ENCODE results near the gene P2RY11. TPM values are rescaled to one million over a fixed set of nuclear protein-coding genes. Genes with fewer than 3 reads are reported as not detected.

P2RY11 gene
- total RNA-seq, 2 experiments from 2014 or later, result 68.6 to 68.9 TPM

GRCh38 chr19:10146142-10146541 is 34.6 kb downstream of the P2RY11 start:
- POLR2A ChIA-PET, result no interaction called here
- CTCF ChIA-PET, result no interaction called here

- ChIA-PET POLR2A (no interaction called here), CTCF (no interaction called here)
These were observed 37.9 kb downstream of the P2RY11 start for GRCh38 chr19:10149427-10149826.

GRCh38 chr19:10151521-10151920 is 40.0 kb downstream of the P2RY11 start:
- CTCF ChIA-PET, result no interaction called here
- POLR2A ChIA-PET, result no interaction called here

GRCh38 chr19:10152100-10152499 is 40.6 kb downstream of the P2RY11 start:
- POLR2A ChIA-PET, result no interaction called here
- CTCF ChIA-PET, result interaction anchor here (0.8 kb wide), 1 partner anchor 9 kb away, joined by 3 read pairs; no protein-coding TSS in a partner anchor

GRCh38 chr19:10155839-10156238 is 44.3 kb downstream of the P2RY11 start:
- ChIA-PET CTCF (no interaction called here), POLR2A (no interaction called here)

GRCh38 chr19:10158071-10158470 is 46.6 kb downstream of the P2RY11 start:
- ChIA-PET CTCF (interaction anchor here (0.6 to 1.5 kb wide), 3 partner anchors 11 to 65 kb away, joined by 3 read pairs; no protein-coding TSS in a partner anchor), POLR2A (no interaction called here)

- ChIA-PET CTCF (interaction anchor here (0.6 to 1.5 kb wide), 2 partner anchors 10 to 64 kb away, joined by 3 read pairs; no protein-coding TSS in a partner anchor), POLR2A (no interaction called here)
These were observed 47.0 kb downstream of the P2RY11 start for GRCh38 chr19:10158485-10158884.

- ChIA-PET POLR2A (no interaction called here), CTCF (no interaction called here)
These were observed 48.1 kb downstream of the P2RY11 start for GRCh38 chr19:10159610-10160009.

- POLR2A ChIA-PET, result interaction anchor here (0.6 kb wide), 1 partner anchor 184 kb away, joined by 9 read pairs; no protein-coding TSS in a partner anchor
These were observed 52.0 kb downstream of the P2RY11 start for GRCh38 chr19:10163536-10163935.

More at GRCh38 chr19:10163536-10163935, 52.0 kb downstream of the P2RY11 start:
- CTCF ChIA-PET, result interaction anchor here (1.3 to 1.7 kb wide), 2 partner anchors 21 kb away, joined by 3 to 6 read pairs; no protein-coding TSS in a partner anchor

Other genes starting within 250 kb of the P2RY11 start
- gene OLFM2, start 175.2 kb upstream of the P2RY11 start, total RNA-seq, result under 1 TPM in 1 of 2 experiments, not detected in 1; 0.27 TPM
- gene COL5A3, start 101.2 kb upstream of the P2RY11 start, total RNA-seq, result under 1 TPM; 0.50 to 0.63 TPM
- gene RDH8, start 98.2 kb upstream of the P2RY11 start, total RNA-seq, result not detected
- 10 to 100 TPM; 41.9 to 44.1 TPM for gene SHFL, start 25.4 kb upstream of the P2RY11 start, total RNA-seq
- 10 to 100 TPM; 10.2 to 11.5 TPM for gene ANGPTL6, start 9.0 kb upstream of the P2RY11 start, total RNA-seq
- 100 to 1,000 TPM; 294 to 298 TPM for gene PPAN, start 5.3 kb upstream of the P2RY11 start, total RNA-seq
- gene EIF3G, start 8.2 kb downstream of the P2RY11 start, total RNA-seq, result 100 to 1,000 TPM; 311 to 312 TPM
- gene DNMT1, start 83.3 kb downstream of the P2RY11 start, total RNA-seq, result 100 to 1,000 TPM; 345 to 355 TPM
- 10 to 100 TPM; 14.1 to 14.3 TPM for gene S1PR2, start 119.6 kb downstream of the P2RY11 start, total RNA-seq
- 100 to 1,000 TPM; 157 to 161 TPM for gene MRPL4, start 140.5 kb downstream of the P2RY11 start, total RNA-seq
- gene ICAM1, start 159.4 kb downstream of the P2RY11 start, total RNA-seq, result 10 to 100 TPM; 57.2 to 57.8 TPM
- under 1 TPM; 0.36 to 0.91 TPM for gene ICAM4, start 175.3 kb downstream of the P2RY11 start, total RNA-seq
- 1 to 10 TPM; 2.2 to 3.8 TPM for gene ICAM5, start 178.3 kb downstream of the P2RY11 start, total RNA-seq
- 1 to 10 TPM; 3.7 to 5.8 TPM for gene ZGLP1, start 198.1 kb downstream of the P2RY11 start, total RNA-seq
- 10 to 100 TPM; 23.8 to 27.2 TPM for gene FDX2, start 204.3 kb downstream of the P2RY11 start, total RNA-seq
- gene RAVER1, start 221.8 kb downstream of the P2RY11 start, total RNA-seq, result 100 to 1,000 TPM; 100 to 102 TPM
- gene ICAM3, start 227.9 kb downstream of the P2RY11 start, total RNA-seq, result 10 to 100 TPM; 87.5 to 89.4 TPM